ENCODE measurements around the gene MLEC.

Gene MLEC, protein sequence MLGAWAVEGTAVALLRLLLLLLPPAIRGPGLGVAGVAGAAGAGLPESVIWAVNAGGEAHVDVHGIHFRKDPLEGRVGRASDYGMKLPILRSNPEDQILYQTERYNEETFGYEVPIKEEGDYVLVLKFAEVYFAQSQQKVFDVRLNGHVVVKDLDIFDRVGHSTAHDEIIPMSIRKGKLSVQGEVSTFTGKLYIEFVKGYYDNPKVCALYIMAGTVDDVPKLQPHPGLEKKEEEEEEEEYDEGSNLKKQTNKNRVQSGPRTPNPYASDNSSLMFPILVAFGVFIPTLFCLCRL

DNA sequence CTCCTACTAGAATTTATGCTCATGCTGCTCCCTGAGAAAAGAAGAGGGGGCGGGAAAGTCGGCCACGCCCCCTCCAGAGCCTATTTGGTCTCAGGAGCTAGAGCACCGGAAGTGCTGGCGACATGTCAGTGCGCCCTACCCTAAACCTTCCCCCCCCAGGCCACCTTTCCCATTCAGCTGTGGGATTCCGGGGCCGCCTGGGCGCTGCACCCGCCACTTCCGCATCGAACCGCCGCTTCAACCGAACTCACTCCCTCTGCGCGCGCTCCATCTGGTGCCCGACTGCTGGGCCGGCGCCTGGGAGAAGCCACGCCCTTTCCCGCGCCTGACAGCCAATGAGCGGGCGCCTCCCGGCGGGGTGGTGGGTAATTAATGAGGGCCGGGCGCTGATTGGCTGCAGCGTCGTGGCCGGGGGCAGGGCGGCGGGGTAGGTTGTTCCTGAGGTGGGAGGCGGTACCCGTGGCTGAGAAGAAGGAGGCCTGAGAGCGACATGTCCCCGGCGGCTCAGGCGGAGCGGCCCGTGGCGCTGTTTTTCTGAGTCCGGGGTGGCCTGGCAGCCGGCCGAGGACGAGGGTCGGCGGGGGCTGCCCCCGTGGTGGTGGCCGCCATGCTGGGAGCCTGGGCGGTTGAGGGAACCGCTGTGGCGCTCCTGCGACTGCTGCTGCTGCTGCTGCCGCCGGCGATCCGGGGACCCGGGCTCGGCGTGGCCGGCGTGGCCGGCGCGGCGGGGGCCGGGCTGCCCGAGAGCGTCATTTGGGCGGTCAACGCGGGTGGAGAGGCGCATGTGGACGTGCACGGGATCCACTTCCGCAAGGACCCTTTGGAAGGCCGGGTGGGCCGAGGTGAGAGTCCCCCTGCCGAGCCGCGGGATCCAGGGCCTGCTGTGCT, at the start of gene MLEC:
Gene MLEC (plus strand): TSS at position 460 of the 888 bp plus-strand sequence. CDS start 148 bp downstream, at position 608.
- Histone ChIP-seq H3K27me3 (ENCODE audit: insufficient read depth, poor library complexity, severe bottlenecking) (no peaks in the 10 kb centered on the region), H3K36me3 (ENCODE audit: low read depth) (no peaks in the 10 kb centered on the region), H3K4me1 (ENCODE audit: insufficient read depth, poor library complexity, severe bottlenecking) (peaks cover 12% of the 10 kb centered on the region), H3K27ac (ENCODE audit: poor library complexity, severe bottlenecking) (peak within 1 kb of the TSS; percentile 69), H3K4me3 (ENCODE audit: severe bottlenecking) (peak within 1 kb of the TSS; percentile 94), H3K9me3 (ENCODE audit: severe bottlenecking) (no peaks in the 10 kb centered on the region)
- DNase-seq (ENCODE audit: low spot score) (peak; percentile 98), ATAC-seq (ENCODE audit: low read depth) (peak; percentile 82)
- TF ChIP-seq, protein P1, sequence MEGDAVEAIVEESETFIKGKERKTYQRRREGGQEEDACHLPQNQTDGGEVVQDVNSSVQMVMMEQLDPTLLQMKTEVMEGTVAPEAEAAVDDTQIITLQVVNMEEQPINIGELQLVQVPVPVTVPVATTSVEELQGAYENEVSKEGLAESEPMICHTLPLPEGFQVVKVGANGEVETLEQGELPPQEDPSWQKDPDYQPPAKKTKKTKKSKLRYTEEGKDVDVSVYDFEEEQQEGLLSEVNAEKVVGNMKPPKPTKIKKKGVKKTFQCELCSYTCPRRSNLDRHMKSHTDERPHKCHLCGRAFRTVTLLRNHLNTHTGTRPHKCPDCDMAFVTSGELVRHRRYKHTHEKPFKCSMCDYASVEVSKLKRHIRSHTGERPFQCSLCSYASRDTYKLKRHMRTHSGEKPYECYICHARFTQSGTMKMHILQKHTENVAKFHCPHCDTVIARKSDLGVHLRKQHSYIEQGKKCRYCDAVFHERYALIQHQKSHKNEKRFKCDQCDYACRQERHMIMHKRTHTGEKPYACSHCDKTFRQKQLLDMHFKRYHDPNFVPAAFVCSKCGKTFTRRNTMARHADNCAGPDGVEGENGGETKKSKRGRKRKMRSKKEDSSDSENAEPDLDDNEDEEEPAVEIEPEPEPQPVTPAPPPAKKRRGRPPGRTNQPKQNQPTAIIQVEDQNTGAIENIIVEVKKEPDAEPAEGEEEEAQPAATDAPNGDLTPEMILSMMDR (IDR thresholded peaks at IDR 0.05; ENCODE audit: poor library complexity, severe bottlenecking), result peak; percentile 27

GRCh38 chr12:120639771-120640721, 46.9 kb upstream of the MLEC start, which contains the start of gene CABP1:
TSS of gene CABP1 (plus strand) at chr12:120640626. CDS start at chr12:120640686, 60 bp downstream.
- Histone ChIP-seq H3K27me3 (ENCODE audit: insufficient read depth, poor library complexity, severe bottlenecking) (peaks cover 15% of the 10 kb centered on the region), H3K36me3 (ENCODE audit: low read depth) (no peaks in the 10 kb centered on the region), H3K4me3 (ENCODE audit: severe bottlenecking) (peak within 1 kb of the TSS; percentile 43), H3K4me1 (ENCODE audit: insufficient read depth, poor library complexity, severe bottlenecking) (peaks cover 5% of the 10 kb centered on the region), H3K27ac (ENCODE audit: poor library complexity, severe bottlenecking) (no peak within 1 kb of the TSS), H3K9me3 (ENCODE audit: severe bottlenecking) (no peaks in the 10 kb centered on the region)
- ATAC-seq (ENCODE audit: low read depth), result peak; percentile 60
- TF ChIP-seq, protein P1 (IDR thresholded peaks at IDR 0.05; ENCODE audit: poor library complexity, severe bottlenecking), result peak; percentile 61
- DNase-seq (ENCODE audit: low spot score), result no peak

- TF ChIP-seq, protein P1 (IDR thresholded peaks at IDR 0.05; ENCODE audit: poor library complexity, severe bottlenecking), result no peak
- Histone ChIP-seq H3K9me3 (ENCODE audit: severe bottlenecking) (no peaks in the 10 kb centered on the region), H3K4me3 (ENCODE audit: severe bottlenecking) (peak overlapping the region; percentile 43), H3K36me3 (ENCODE audit: low read depth) (no peaks in the 10 kb centered on the region), H3K27me3 (ENCODE audit: insufficient read depth, poor library complexity, severe bottlenecking) (peaks cover 15% of the 10 kb centered on the region), H3K4me1 (ENCODE audit: insufficient read depth, poor library complexity, severe bottlenecking) (peaks cover 5% of the 10 kb centered on the region), H3K27ac (ENCODE audit: poor library complexity, severe bottlenecking) (no peak overlapping the region)
- DNase-seq (ENCODE audit: low spot score), result no peak
- ATAC-seq (ENCODE audit: low read depth), result peak; percentile 82
Observed at GRCh38 chr12:120640861-120641833, 45.8 kb upstream of the MLEC start.

DNA sequence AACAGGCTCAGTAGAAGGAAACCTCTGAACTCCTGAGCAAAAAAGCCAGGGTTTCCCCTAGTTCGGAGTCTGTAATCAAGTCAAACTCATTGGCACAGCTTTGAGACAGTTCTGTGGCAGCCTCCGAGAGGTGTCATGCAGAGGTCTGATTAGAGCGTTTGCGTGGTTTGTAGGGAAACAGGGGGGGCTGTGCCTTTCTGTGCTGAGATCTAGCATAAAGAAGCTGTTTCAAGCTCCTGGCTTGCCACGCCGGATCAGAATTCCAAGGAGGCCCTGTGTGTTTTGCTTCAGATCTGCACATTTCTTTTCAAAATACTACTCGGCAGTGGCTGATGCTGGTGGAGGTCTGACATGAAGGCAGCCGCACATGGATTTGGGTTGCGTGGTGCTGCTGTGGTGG, 44.8 kb upstream of the MLEC start:
- TF ChIP-seq, protein P1 (IDR thresholded peaks at IDR 0.05; ENCODE audit: poor library complexity, severe bottlenecking), result no peak
- no peaks in the 10 kb centered on the region for H3K36me3 ChIP-seq (ENCODE audit: low read depth)
- H3K4me1 ChIP-seq (ENCODE audit: insufficient read depth, poor library complexity, severe bottlenecking), result peaks cover 5% of the 10 kb centered on the region
- no peaks in the 10 kb centered on the region for H3K9me3 ChIP-seq (ENCODE audit: severe bottlenecking)
- DNase-seq (ENCODE audit: low spot score) (no peak), ATAC-seq (ENCODE audit: low read depth) (no peak)
- H3K27ac ChIP-seq (ENCODE audit: poor library complexity, severe bottlenecking), result no peak overlapping the region
- no peak overlapping the region for H3K4me3 ChIP-seq (ENCODE audit: severe bottlenecking)
- H3K27me3 ChIP-seq (ENCODE audit: insufficient read depth, poor library complexity, severe bottlenecking), result peaks cover 15% of the 10 kb centered on the region
